Mucosa of rectum (tissue), 2 donors: ENCODE results near the gene MFAP2.

Experiments
- H3K27ac ChIP-seq, 2 donors: one replicate each; pipeline ENCODE4 v1.7.0; 2013; ENCODE audit warnings: inconsistent platforms in 2 of 2, low read depth in 2 of 2, low read length in 2 of 2
- H3K27me3 ChIP-seq, 2 donors: one replicate each; pipeline ENCODE4 v1.7.0; 2013; ENCODE audit warnings: low read length in 2 of 2; ENCODE audit not compliant: control insufficient read depth in 2 of 2, insufficient read depth in 2 of 2
- H3K36me3 ChIP-seq, 2 donors: one replicate each; pipeline ENCODE4 v1.7.0; 2013; ENCODE audit warnings: low read length in 2 of 2; ENCODE audit not compliant: control insufficient read depth in 2 of 2, insufficient read depth in 2 of 2
- H3K4me1 ChIP-seq, 2 donors: one replicate each; pipeline ENCODE4 v1.7.0; 2013; ENCODE audit warnings: low read length in 2 of 2, mild to moderate bottlenecking in 1 of 2; ENCODE audit not compliant: control insufficient read depth in 2 of 2, insufficient read depth in 2 of 2
- H3K4me3 ChIP-seq, 2 donors: one replicate each; pipeline ENCODE4 v1.7.0; 2013; ENCODE audit warnings: low read length in 2 of 2
- H3K9ac ChIP-seq, 2 donors: one replicate each; pipeline ENCODE4 v1.7.0; 2013; ENCODE audit warnings: low read length in 2 of 2, low read depth in 1 of 2, mild to moderate bottlenecking in 1 of 2
- H3K9me3 ChIP-seq, 2 donors: one replicate each; pipeline ENCODE4 v1.7.0; 2013; ENCODE audit warnings: low read length in 2 of 2; ENCODE audit not compliant: control insufficient read depth in 2 of 2
- donor health status: healthy.
- donor health status: Normal muscosa, but diverticular disease.

MFAP2 gene

GRCh38 chr1:16982902-16983301 lies 2.5 kb upstream of the MFAP2 start:
- Histone ChIP-seq H3K4me1 (peaks cover 0 to 3% of the 10 kb centered on the region in 2 donors), H3K27me3 (peaks cover 8 to 12% of the 10 kb centered on the region in 2 donors), H3K9ac (no peak overlapping the region), H3K4me3 (no peak overlapping the region), H3K27ac (no peak overlapping the region), H3K36me3 (peaks cover 4% of the 10 kb centered on the region in 2 donors), H3K9me3 (no peaks in the 10 kb centered on the region)

GRCh38 chr1:16981269-16981849 lies 939 bp upstream of the MFAP2 start:
- peaks cover 0 to 9% of the 10 kb centered on the region in 2 donors for H3K4me1 ChIP-seq
- no peaks in the 10 kb centered on the region for H3K9me3 ChIP-seq
- H3K36me3 ChIP-seq = peaks cover 0 to 2% of the 10 kb centered on the region in 2 donors
- no peak overlapping the region for H3K27ac ChIP-seq
- H3K9ac ChIP-seq = no peak overlapping the region
- no peak overlapping the region for H3K4me3 ChIP-seq
- H3K27me3 ChIP-seq = peaks cover 8 to 12% of the 10 kb centered on the region in 2 donors

DNA sequence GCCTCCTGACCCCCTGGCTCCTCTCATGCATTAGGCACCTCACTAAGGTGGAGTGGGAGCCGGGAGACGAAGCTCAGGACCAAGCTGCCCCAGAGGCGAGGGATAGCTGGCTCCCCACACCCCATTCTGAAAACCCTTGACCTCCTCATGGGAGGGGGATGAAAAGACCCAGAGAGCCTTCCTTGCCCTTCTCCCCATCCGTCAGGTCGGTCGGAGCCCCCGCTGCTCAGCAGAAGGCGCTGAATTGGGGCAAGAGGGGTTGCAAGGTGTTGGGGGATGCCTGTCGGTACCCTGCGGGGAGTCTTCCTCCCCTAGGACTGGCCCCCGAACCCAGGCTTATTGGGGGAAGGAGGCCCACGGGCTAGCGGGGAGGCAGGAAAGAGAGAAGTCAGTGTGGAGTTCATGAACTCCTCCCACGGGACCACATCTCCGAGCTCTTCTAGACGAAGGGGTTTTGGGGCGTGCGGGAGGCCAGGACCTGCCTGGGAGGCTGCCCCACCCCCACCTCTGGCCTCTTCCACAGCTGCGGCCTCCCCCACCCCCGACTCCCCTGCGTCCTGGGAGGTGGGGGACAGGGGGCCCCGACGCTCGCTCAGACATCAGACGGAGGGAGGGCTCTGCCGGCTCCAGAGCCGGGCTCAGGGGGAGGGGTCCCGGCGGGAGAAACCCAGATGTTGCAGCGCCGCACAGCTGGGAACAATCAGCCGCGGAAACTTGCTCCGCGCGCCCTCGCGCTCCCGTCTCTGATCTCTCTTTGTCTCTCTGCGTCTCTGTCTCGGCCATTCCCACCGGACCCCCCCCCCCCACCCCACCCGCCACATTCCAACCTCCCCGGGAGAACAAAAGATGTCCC lies 719 bp downstream of the MFAP2 start:
- H3K4me1 ChIP-seq = peaks cover 0 to 9% of the 10 kb centered on the region in 2 donors
- no peak overlapping the region for H3K9ac ChIP-seq
- no peaks in the 10 kb centered on the region for H3K9me3 ChIP-seq
- H3K4me3 ChIP-seq = peak overlapping the region in 1 of 2 donors; percentile 28
- H3K27me3 ChIP-seq = peaks cover 8 to 12% of the 10 kb centered on the region in 2 donors
- H3K36me3 ChIP-seq = no peaks in the 10 kb centered on the region
- peak overlapping the region in 1 of 2 donors; percentile 38 for H3K27ac ChIP-seq

DNA sequence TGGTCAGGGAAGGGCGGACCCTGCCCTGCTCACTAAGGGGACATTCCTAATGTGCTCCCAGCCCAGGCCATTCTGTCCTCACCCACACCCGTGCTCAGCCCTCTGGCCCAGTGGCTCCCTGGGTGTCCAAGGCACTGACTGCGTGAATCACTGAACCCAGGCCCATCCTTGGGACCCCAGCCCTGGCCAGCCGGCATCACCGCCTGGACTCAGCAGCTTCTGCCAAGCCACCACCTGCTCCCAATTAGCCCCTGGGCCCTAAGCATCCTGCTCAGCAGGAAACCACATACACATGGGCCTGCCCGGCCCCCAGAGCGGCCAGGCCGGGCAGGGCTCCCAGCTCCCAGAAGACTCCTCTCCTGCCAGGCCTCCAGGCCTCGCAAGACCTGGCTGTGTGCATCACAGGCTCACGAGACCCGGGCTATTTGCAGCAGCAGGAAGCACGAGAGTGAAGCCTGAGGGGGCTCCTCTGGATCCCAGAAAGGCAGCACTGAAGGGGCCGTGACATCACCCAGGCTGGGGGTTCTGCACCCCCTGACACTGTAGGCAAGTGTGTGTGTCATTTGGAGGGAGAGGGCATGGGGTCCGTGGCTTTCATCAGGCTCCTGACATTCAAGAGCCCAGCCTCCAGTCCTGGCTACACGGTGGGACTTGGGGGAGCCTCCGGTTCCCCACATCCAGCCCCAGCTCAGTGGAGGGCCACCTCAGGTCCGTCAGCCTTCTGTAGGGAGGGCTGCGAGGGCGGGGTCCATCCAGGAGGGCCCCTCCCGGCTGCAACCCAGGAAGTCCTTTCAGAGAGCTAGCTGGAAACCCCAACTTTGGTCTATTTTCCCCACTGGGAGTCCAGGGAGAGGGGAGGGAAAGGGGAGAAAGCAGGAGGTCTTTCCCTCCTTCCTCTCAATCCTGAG lies 1.6 kb downstream of the MFAP2 start:
- Histone ChIP-seq H3K4me1 (peaks cover 0 to 9% of the 10 kb centered on the region in 2 donors), H3K27ac (no peak overlapping the region)

GRCh38 chr1:16978139-16978538 lies 2.3 kb downstream of the MFAP2 start:
- H3K9ac ChIP-seq = peak overlapping the region in 1 of 2 donors; percentile 19
- no peak overlapping the region for H3K4me3 ChIP-seq
- peaks cover 8 to 12% of the 10 kb centered on the region in 2 donors for H3K27me3 ChIP-seq
- H3K27ac ChIP-seq = no peak overlapping the region
- no peaks in the 10 kb centered on the region for H3K36me3 ChIP-seq
- H3K9me3 ChIP-seq = no peaks in the 10 kb centered on the region
- peaks cover 0 to 9% of the 10 kb centered on the region in 2 donors for H3K4me1 ChIP-seq

More for the DNA sequence above, 1.6 kb downstream of the MFAP2 start:
- no peak overlapping the region for H3K9ac ChIP-seq
- H3K36me3 ChIP-seq = no peaks in the 10 kb centered on the region
- H3K9me3 ChIP-seq = no peaks in the 10 kb centered on the region
- peak overlapping the region in 1 of 2 donors; percentile 28 for H3K4me3 ChIP-seq
- H3K27me3 ChIP-seq = peaks cover 8 to 12% of the 10 kb centered on the region in 2 donors

DNA sequence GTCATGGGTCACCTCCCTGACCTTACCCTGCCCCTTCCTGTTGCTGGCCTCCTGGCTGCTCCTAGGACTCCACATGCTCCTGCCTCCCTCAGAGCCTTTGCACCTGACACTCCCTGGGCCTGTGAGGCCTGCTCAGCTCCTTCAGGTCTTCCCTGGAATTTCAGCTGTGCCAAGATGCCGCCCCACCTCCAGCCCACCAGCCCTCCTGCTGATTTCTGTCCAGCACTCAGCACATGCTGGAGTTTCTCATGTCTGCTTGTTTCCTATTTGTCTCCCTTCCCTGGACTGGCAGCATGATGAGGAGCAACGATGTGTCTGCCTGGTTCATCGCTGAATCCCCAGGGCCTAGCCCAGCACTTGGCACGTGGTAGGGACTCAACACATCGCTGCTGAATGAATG lies 3.0 kb downstream of the MFAP2 start:
- H3K27ac ChIP-seq = no peak overlapping the region
- peaks cover 0 to 9% of the 10 kb centered on the region in 2 donors for H3K4me1 ChIP-seq
- H3K9ac ChIP-seq = no peak overlapping the region
- no peaks in the 10 kb centered on the region for H3K9me3 ChIP-seq
- H3K27me3 ChIP-seq = peaks cover 8 to 12% of the 10 kb centered on the region in 2 donors
- H3K36me3 ChIP-seq = no peaks in the 10 kb centered on the region
- no peak overlapping the region for H3K4me3 ChIP-seq

GRCh38 chr1:16976966-16977365 lies 3.5 kb downstream of the MFAP2 start:
- Histone ChIP-seq H3K4me3 (no peak overlapping the region), H3K27ac (no peak overlapping the region), H3K9ac (no peak overlapping the region), H3K9me3 (no peaks in the 10 kb centered on the region), H3K27me3 (peaks cover 8 to 12% of the 10 kb centered on the region in 2 donors), H3K4me1 (peaks cover 0 to 9% of the 10 kb centered on the region in 2 donors), H3K36me3 (no peaks in the 10 kb centered on the region)

GRCh38 chr1:16975838-16976237 lies 4.6 kb downstream of the MFAP2 start:
- Histone ChIP-seq H3K36me3 (no peaks in the 10 kb centered on the region), H3K27ac (no peak overlapping the region), H3K4me1 (peaks cover 0 to 9% of the 10 kb centered on the region in 2 donors), H3K27me3 (peaks cover 3 to 9% of the 10 kb centered on the region in 2 donors), H3K4me3 (no peak overlapping the region), H3K9me3 (no peaks in the 10 kb centered on the region), H3K9ac (no peak overlapping the region)

DNA sequence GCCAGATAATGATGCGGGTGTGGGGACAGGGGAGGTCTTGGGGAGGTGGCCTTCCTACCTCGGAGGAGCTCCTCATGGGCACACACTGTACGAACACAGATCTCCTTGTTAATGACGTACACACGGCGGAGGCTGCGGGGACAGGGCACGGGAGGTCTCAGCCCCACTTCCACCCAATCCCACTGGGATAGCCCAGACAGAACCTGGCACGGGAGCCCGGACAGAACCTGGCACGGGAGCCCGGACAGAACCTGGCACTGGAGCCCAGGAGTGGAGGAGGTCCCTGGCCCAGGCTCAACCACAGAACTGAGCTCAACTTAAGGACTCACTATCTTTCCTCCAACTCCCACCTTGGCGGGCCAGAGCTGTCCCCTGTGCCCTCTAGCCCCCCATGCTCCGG lies 5.2 kb downstream of the MFAP2 start:
- Histone ChIP-seq H3K27ac (no peak overlapping the region), H3K4me1 (peaks cover 0 to 9% of the 10 kb centered on the region in 2 donors), H3K36me3 (no peaks in the 10 kb centered on the region)

More for the DNA sequence above, 5.2 kb downstream of the MFAP2 start:
- H3K27me3 ChIP-seq = peaks cover 3 to 6% of the 10 kb centered on the region in 2 donors
- no peak overlapping the region for H3K9ac ChIP-seq
- no peak overlapping the region for H3K4me3 ChIP-seq
- H3K9me3 ChIP-seq = no peaks in the 10 kb centered on the region
